AG09309 (cell line): ENCODE results near the gene IMMP1L.

Experiments
- DNase-seq: peaks from one replicate; pipeline ENCODE4 v3.0.0-alpha.2; 2010; ENCODE audit warnings: low read depth
- H3K4me3 ChIP-seq: 2 replicates; pipeline ENCODE4 v1.5.1; 2011; ENCODE audit warnings: mild to moderate bottlenecking, low read depth, low read length, moderate library complexity; ENCODE audit not compliant: control insufficient read depth
- CTCF ChIP-seq: IDR thresholded peaks from 2 replicates; pipeline ENCODE4 v1.5.1; 2011; ENCODE audit warnings: mild to moderate bottlenecking, low read depth, low read length, inconsistent platforms; ENCODE audit not compliant: insufficient read depth, control insufficient read depth; ENCODE audit errors: missing control alignments

IMMP1L gene

GRCh38 chr11:31479066-31479465, 30.4 kb downstream of the IMMP1L start:
- TF ChIP-seq CTCF: no peak
- no peak for DNase-seq
- H3K4me3 ChIP-seq: no peak overlapping the region

DNA sequence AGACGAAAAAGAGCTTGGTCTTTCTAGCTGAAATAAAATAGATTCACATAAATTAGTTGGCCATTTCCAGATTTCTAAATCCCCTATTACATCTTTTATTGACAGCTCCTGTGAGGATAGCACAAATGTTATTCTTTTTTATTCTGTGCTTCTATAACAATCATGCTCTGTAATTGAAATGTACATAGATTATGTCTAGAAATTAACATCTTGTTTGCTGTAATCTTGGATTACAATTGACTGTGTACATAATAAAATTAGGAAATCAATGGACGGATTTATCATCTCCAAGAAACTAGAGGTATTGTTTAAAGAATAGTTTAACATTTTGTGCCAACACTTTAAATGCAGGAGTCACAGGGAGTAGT, 31.2 kb downstream of the IMMP1L start:
- H3K4me3 ChIP-seq: no peak overlapping the region
- DNase-seq: no peak
- TF ChIP-seq CTCF: no peak

DNA sequence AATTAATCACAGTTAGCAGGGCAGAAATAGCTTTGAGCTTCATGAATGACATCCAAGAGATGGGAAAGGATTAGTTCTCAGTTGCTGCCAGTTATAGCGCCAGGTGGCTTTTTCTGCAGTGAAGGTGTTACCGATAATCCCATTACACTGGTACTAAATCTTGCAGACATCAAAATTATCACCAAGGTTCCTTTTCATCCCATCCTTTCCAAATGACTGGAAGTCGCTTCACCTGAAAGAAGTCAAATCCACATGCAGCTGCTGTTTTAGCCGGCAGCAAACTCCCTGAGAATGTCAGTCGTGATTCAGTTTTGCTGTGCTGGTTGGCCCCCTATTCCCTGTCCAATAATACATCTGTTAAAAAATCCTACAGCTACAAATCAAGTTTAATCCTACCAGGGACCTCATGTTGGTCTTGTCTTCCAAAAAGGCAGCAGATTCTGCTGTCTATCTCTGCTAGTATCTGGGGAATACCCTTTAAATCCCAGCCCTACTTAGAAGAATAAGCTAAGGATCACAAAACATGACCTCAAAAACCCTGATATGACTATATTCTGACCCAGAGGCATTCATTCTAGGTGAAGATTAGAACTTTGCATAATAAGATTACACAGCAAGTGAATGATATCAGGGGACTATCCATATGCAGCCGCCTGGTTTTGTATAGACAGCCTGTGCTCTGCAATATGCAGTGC, 31.7 kb downstream of the IMMP1L start:
- no peak for TF ChIP-seq CTCF
- H3K4me3 ChIP-seq: no peak overlapping the region
- DNase-seq: no peak

GRCh38 chr11:31474083-31474482, 35.3 kb downstream of the IMMP1L start:
- H3K4me3 ChIP-seq: no peak overlapping the region
- DNase-seq: no peak
- TF ChIP-seq CTCF: no peak

- TF ChIP-seq CTCF: no peak
- DNase-seq: no peak
- H3K4me3 ChIP-seq: no peak overlapping the region
Observed at GRCh38 chr11:31464436-31464835, 45.0 kb downstream of the IMMP1L start.

- H3K4me3 ChIP-seq: no peak overlapping the region
- TF ChIP-seq CTCF: no peak
- DNase-seq: no peak
Observed at GRCh38 chr11:31455177-31455576, 54.2 kb downstream of the IMMP1L start.
